Pancreas (tissue), 10 donors: ENCODE results near the gene ELP4. TPM values are rescaled to one million over a fixed set of nuclear protein-coding genes. Genes with fewer than 3 reads are reported as not detected.

Source experiments
- ATAC-seq, 4 donors: fragments of 200-7000 bp; cut with Tn5 transposase; one replicate each; pipeline versions ENCODE4 v1.8.0 to v1.9.1; 2020; ENCODE audit warnings: mild to moderate bottlenecking in 4 of 4, moderate library complexity in 4 of 4
- DNase-seq, 6 donors: peaks; one replicate each; pipeline ENCODE4 v3.0.0-alpha.2; 2020
- FAIRE-seq: peaks from 2 replicates; lab custom pipeline; 2012; peaks lifted over from hg19 to GRCh38; lab: Jason Lieb, UNC
- H3K27ac ChIP-seq, 4 donors: fragments of 200-600 bp; sonication (generic); 1 replicate in 3 of 4; 2 replicates in 1 of 4; pipeline versions ENCODE4 v1.5.0 to v1.8.0; 2020
- H3K27me3 ChIP-seq, 4 donors: fragments of 200-600 bp; one replicate each; pipeline ENCODE4 v1.8.0; 2021
- H3K36me3 ChIP-seq, 3 donors: fragments of 200-600 bp; sonication (generic) in 1 of 3; one replicate each; pipeline versions ENCODE4 v1.5.0 to v1.8.0; 2020 to 2021
- H3K4me1 ChIP-seq, 3 donors: fragments of 200-600 bp; one replicate each; pipeline ENCODE4 v1.8.0; 2021
- H3K4me3 ChIP-seq, 4 donors: fragments of 200-600 bp; sonication (generic) in 2 of 4; one replicate each; pipeline versions ENCODE4 v1.5.0 to v1.8.0; 2020 to 2021
- H3K9me3 ChIP-seq, 4 donors: fragments of 200-600 bp; one replicate each; pipeline ENCODE4 v1.8.0; 2021
- CTCF ChIP-seq, 4 donors: fragments of 200-600 bp; sonication (generic) in 3 of 4; IDR thresholded peaks; one replicate each; pipeline versions ENCODE4 v1.5.0 to v1.8.0; 2021; ENCODE audit warnings: antibody characterized with exemption in 4 of 4
- WGBS, 2 donors: extraction: QIAGEN DNeasy Blood & Tissue Kit; methylation state at CpG; one replicate each; pipeline ENCODE4 v1.1.7; 2013; 5-methylcytosine and 5-hydroxymethylcytosine counted together
- intact Hi-C, 3 donors: fragments of 100-400 bp; cut with DNase I; formaldehyde crosslinking; loops; one replicate each; pipeline versions ENCODE4 v1.11.1 to v1.14.2; 2022
- polyA plus RNA-seq, 2 donors: library from polyadenylated mRNA; stranded (reverse); fragments of 200-250 nt; gene quantifications; one replicate each; pipeline ENCODE4 v1.2.3, GENCODE V29; 2013
- total RNA-seq, 6 donors: library from RNA; stranded (reverse); fragmentation: NEBNext Ultra II Directional in 4 of 6; extraction: Animal tissue kit (Norgen Biotek cat#: 25700) in 4 of 6; gene quantifications; one replicate each; pipeline versions ENCODE4 v1.2.1 to v1.2.4, GENCODE V29; 2021 to 2023
- donor health status: healthy with polysubstance abuse.
- donor health status: DM: no; HTN: no; CAD: no; lungs with moderate emphysema.
- donor health status: DM: no; HTN: no; CAD: no.
- donor health status: control.
- donor health status: control.
- donor health status: Bipolar disorder and iron deficiency.
- donor health status: DM: yes; HTN: yes; CAD: no.
- donor health status: DM: no; HTN: no; CAD: no.
- donor health status: DM: no; HTN: no; CAD: no.
- donor health status: DM: yes; HTN: yes; CAD: no.

ELP4 gene
- total and polyA plus RNA-seq, 8 donors = 8.7 to 13.2 (median 9.9) TPM

- intact Hi-C loops = no loop called here
- DNase-seq (no peak), FAIRE-seq (no peak), ATAC-seq (no peak)
- Histone ChIP-seq H3K9me3 (no peaks in the 10 kb centered on the region), H3K36me3 (no peaks in the 10 kb centered on the region), H3K27me3 (no peaks in the 10 kb centered on the region), H3K4me3 (no peak overlapping the region), H3K4me1 (no peaks in the 10 kb centered on the region), H3K27ac (no peak overlapping the region)
- no peak for TF ChIP-seq CTCF (IDR thresholded peaks at IDR 0.05)
- 82 to 92% methylated on average over 2 of the region's 2 CpGs for WGBS, 2 donors
These were observed 282.9 kb downstream of the ELP4 start for GRCh38 chr11:31792456-31792855.

- Histone ChIP-seq H3K27ac (no peak overlapping the region), H3K9me3 (no peaks in the 10 kb centered on the region), H3K4me3 (no peak overlapping the region), H3K4me1 (no peaks in the 10 kb centered on the region), H3K27me3 (peaks cover 0 to 1% (median 0%) of the 10 kb centered on the region in 4 donors), H3K36me3 (no peaks in the 10 kb centered on the region)
- intact Hi-C loops = no loop called here
- 90 to 92% methylated on average over 10 of the region's 10 CpGs for WGBS, 2 donors
- DNase-seq (no peak), FAIRE-seq (no peak), ATAC-seq (no peak)
- TF ChIP-seq CTCF (IDR thresholded peaks at IDR 0.05) = no peak
These were observed 283.7 kb downstream of the ELP4 start for GRCh38 chr11:31793264-31793663.

- DNase-seq (no peak), ATAC-seq (no peak), FAIRE-seq (no peak)
- H3K4me3 ChIP-seq = no peak overlapping the region
- WGBS, 2 donors = 79 to 88% methylated on average over 4 of the region's 4 CpGs
- intact Hi-C loops = no loop called here
- no peak overlapping the region for H3K27ac ChIP-seq
- peaks cover 0 to 5% (median 0%) of the 10 kb centered on the region in 3 donors for H3K4me1 ChIP-seq
- no peaks in the 10 kb centered on the region for H3K36me3 ChIP-seq
- TF ChIP-seq CTCF (IDR thresholded peaks at IDR 0.05) = no peak
- H3K27me3 ChIP-seq = peaks cover 0 to 14% (median 0%) of the 10 kb centered on the region in 4 donors
- no peaks in the 10 kb centered on the region for H3K9me3 ChIP-seq
These were observed 285.0 kb downstream of the ELP4 start for GRCh38 chr11:31794548-31794947.

- no peak for ATAC-seq
- Histone ChIP-seq H3K4me1 (peaks cover 0 to 5% (median 0%) of the 10 kb centered on the region in 3 donors), H3K9me3 (no peaks in the 10 kb centered on the region), H3K4me3 (no peak overlapping the region), H3K36me3 (no peaks in the 10 kb centered on the region), H3K27ac (no peak overlapping the region), H3K27me3 (peaks cover 0 to 26% (median 2%) of the 10 kb centered on the region in 4 donors)
- no peak for DNase-seq
- no peak for FAIRE-seq
- TF ChIP-seq CTCF (IDR thresholded peaks at IDR 0.05) = no peak
- WGBS, 2 donors = 72 to 78% methylated on average over 22 of the region's 22 CpGs
- intact Hi-C loops = no loop called here
These were observed 286.3 kb downstream of the ELP4 start for GRCh38 chr11:31795706-31796498.
